Muscle of leg (tissue), 11 donors: Measurements from ENCODE around the gene TBC1D16. TPM values are rescaled to one million over a fixed set of nuclear protein-coding genes. Genes with fewer than 3 reads are reported as not detected.

Source experiments
- DNase-seq: peaks from one replicate; pipeline ENCODE4 v3.0.0; 2013
- H3K27ac ChIP-seq: one replicate; pipeline ENCODE4 v1.5.1; 2013; ENCODE audit warnings: mild to moderate bottlenecking, low read length, control low read depth
- H3K27me3 ChIP-seq: one replicate; pipeline ENCODE4 v1.6.1; 2013; ENCODE audit warnings: low read length; ENCODE audit not compliant: control insufficient read depth, insufficient read depth
- H3K36me3 ChIP-seq: one replicate; pipeline ENCODE4 v1.6.1; 2013; ENCODE audit warnings: low read length; ENCODE audit not compliant: control insufficient read depth, insufficient read depth
- H3K4me1 ChIP-seq: one replicate; pipeline ENCODE4 v1.6.1; 2013; ENCODE audit warnings: low read length; ENCODE audit not compliant: control insufficient read depth, insufficient read depth
- H3K4me3 ChIP-seq: one replicate; pipeline ENCODE4 v1.5.1; 2013; ENCODE audit warnings: low read length, control low read depth
- H3K9me3 ChIP-seq: replicated peaks from 2 replicates; pipeline ENCODE4 v1.6.1; 2013; ENCODE audit warnings: low read depth, low read length; ENCODE audit not compliant: control insufficient read depth
- WGBS: methylation state at CpG from one replicate; pipeline ENCODE4 v1.1.5; 2013; ENCODE audit warnings: missing lambda C conversion rate; ENCODE audit not compliant: insufficient coverage; 5-methylcytosine and 5-hydroxymethylcytosine counted together
- polyA plus RNA-seq, 8 donors: library from polyadenylated mRNA; unstranded; fragments of 120-200 nt; gene quantifications; one replicate each; pipeline versions ENCODE4 v1.2.1 to v1.2.3, GENCODE V29; 2013; ENCODE audit warnings: inconsistent platforms in 1 of 8, low replicate concordance in 1 of 8; ENCODE audit not compliant: insufficient read length in 8 of 8, insufficient read depth in 1 of 8
- total RNA-seq: library from RNA; stranded (reverse); fragments of 120-200 nt; gene quantifications from one replicate; pipeline ENCODE4 v1.2.4, GENCODE V29; 2013

Gene TBC1D16
- total and polyA plus RNA-seq, 9 donors = 22.6 to 43.8 (median 34.1) TPM

- Histone ChIP-seq H3K27me3 (no peaks in the 10 kb centered on the region), H3K27ac (peak overlapping the region; percentile 77), H3K36me3 (peaks cover 42% of the 10 kb centered on the region), H3K4me3 (no peak overlapping the region), H3K4me1 (peaks cover 25% of the 10 kb centered on the region), H3K9me3 (no peaks in the 10 kb centered on the region)
- DNase-seq = peak; percentile 77
- WGBS = 20% methylated on average over 24 of the region's 31 CpGs
These were observed 84.1 kb downstream of the TBC1D16 start for GRCh38 chr17:79951361-79952264.

GRCh38 chr17:79950751-79951150 is 84.9 kb downstream of the TBC1D16 start:
- H3K4me1 ChIP-seq = peaks cover 22% of the 10 kb centered on the region
- 72% methylated on average over 14 of the region's 17 CpGs for WGBS
- peak; percentile 13 for DNase-seq
- H3K36me3 ChIP-seq = peaks cover 47% of the 10 kb centered on the region
- H3K27me3 ChIP-seq = no peaks in the 10 kb centered on the region
- H3K4me3 ChIP-seq = no peak overlapping the region
- no peak overlapping the region for H3K27ac ChIP-seq
- no peaks in the 10 kb centered on the region for H3K9me3 ChIP-seq

DNA sequence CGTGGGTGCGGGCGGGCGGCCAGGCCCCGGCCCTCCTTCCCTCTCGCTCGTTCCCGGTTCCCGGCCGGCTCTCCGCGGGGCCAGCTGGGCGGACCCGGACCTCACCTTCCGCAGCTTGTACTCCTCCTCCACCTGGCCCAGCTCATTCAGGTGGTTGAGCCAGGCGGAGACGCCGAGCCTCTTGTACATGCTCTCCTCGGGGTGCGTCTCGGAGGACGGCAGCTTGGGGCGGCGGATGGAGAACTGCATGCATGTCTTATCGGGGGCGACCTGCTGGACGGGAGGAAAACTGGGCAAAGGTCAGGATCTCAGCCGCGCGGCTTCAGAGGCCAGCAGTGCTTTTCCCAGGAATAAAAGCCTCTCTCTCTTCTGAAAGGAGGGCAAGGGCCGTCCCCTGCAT is 85.4 kb downstream of the TBC1D16 start:
- Histone ChIP-seq H3K4me1 (peaks cover 22% of the 10 kb centered on the region), H3K27ac (no peak overlapping the region), H3K27me3 (no peaks in the 10 kb centered on the region), H3K9me3 (no peaks in the 10 kb centered on the region), H3K36me3 (peaks cover 48% of the 10 kb centered on the region), H3K4me3 (no peak overlapping the region)
- WGBS = 78% methylated on average over 26 of the region's 31 CpGs
- DNase-seq = peak; percentile 3

GRCh38 chr17:79949656-79950209 is 85.9 kb downstream of the TBC1D16 start:
- H3K36me3 ChIP-seq = peaks cover 54% of the 10 kb centered on the region
- H3K4me1 ChIP-seq = peaks cover 22% of the 10 kb centered on the region
- no peaks in the 10 kb centered on the region for H3K27me3 ChIP-seq
- H3K27ac ChIP-seq = no peak overlapping the region
- H3K9me3 ChIP-seq = no peaks in the 10 kb centered on the region
- 61% methylated on average over 21 of the region's 27 CpGs for WGBS
- H3K4me3 ChIP-seq = no peak overlapping the region
- DNase-seq = peak; percentile 5

DNA sequence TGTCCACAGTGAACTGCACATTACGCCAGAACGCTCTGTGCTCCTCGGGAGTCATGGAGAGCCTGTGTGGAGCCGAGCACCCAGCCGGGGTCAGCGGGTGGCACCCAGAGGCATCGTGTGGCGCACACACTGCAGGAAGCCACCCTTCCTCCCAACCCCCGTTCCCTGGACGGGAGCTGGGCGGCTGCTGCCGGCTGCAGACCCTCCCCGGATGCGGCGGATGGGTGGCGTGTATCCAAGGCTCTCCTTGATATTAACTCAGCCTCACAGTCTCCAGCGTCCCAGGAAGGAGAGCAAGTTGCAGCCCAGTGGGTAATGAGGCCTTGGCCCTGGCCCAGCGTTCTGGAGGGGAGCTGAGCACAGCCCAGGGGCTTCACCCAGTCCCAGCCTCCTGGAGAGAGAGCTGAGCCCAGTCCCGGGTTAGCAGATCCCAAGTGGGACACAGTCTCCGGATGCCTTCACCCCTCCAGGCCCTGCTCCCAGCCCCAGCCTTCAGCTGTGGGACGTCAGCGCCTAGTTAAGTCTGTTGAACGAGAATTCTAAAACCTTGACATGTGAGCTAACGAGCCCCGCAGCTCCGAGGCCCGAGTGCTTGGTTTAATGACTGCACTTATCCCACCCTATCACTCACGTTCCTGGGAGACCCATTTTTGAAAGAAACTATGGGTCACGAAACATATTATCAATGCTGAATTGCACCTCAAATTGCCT is 86.6 kb downstream of the TBC1D16 start:
- H3K27me3 ChIP-seq = no peaks in the 10 kb centered on the region
- H3K9me3 ChIP-seq = no peaks in the 10 kb centered on the region
- no peak overlapping the region for H3K27ac ChIP-seq
- peaks cover 60% of the 10 kb centered on the region for H3K36me3 ChIP-seq
- peaks cover 22% of the 10 kb centered on the region for H3K4me1 ChIP-seq
- DNase-seq = peak; percentile 12
- 85% methylated on average over 21 of the region's 29 CpGs for WGBS
- no peak overlapping the region for H3K4me3 ChIP-seq

DNA sequence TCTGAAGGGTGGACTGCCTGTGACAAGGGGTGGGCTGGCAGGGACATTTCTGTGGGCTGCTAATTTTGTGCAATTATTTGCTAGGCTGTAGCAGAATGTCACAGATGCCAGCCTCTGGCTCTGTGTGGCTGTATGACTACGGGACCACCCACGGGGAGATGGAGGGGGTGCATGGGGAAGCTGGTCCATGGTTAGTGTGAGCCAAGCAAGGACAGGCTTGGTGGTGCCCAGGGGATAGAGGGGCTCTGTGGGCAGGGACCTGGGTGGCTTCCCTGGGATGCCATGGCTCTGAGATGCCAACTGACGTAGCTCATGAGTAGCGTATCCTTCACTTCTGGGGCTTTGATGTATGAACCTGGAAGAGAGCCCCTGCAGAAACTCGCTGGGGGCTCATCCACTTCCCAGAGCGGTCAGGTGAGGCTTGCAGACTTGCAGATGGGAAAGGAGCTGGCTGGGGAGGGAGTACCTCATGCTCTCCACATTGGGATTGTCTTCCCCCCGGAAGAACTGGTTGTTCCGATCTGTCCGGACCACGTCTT is 87.2 kb downstream of the TBC1D16 start:
- DNase-seq = peak; percentile 1
- Histone ChIP-seq H3K27ac (no peak overlapping the region), H3K4me1 (peaks cover 22% of the 10 kb centered on the region), H3K4me3 (no peak overlapping the region), H3K9me3 (no peaks in the 10 kb centered on the region), H3K36me3 (peaks cover 67% of the 10 kb centered on the region), H3K27me3 (no peaks in the 10 kb centered on the region)
- WGBS = 89% methylated on average over 10 of the region's 10 CpGs

- Histone ChIP-seq H3K4me1 (peaks cover 23% of the 10 kb centered on the region), H3K27me3 (no peaks in the 10 kb centered on the region), H3K36me3 (peaks cover 76% of the 10 kb centered on the region), H3K4me3 (no peak overlapping the region), H3K9me3 (no peaks in the 10 kb centered on the region), H3K27ac (no peak overlapping the region)
- 94% methylated on average over 31 of the region's 31 CpGs for WGBS
- DNase-seq = peak; percentile 5
These were observed 88.2 kb downstream of the TBC1D16 start for GRCh38 chr17:79947351-79948031.

DNA sequence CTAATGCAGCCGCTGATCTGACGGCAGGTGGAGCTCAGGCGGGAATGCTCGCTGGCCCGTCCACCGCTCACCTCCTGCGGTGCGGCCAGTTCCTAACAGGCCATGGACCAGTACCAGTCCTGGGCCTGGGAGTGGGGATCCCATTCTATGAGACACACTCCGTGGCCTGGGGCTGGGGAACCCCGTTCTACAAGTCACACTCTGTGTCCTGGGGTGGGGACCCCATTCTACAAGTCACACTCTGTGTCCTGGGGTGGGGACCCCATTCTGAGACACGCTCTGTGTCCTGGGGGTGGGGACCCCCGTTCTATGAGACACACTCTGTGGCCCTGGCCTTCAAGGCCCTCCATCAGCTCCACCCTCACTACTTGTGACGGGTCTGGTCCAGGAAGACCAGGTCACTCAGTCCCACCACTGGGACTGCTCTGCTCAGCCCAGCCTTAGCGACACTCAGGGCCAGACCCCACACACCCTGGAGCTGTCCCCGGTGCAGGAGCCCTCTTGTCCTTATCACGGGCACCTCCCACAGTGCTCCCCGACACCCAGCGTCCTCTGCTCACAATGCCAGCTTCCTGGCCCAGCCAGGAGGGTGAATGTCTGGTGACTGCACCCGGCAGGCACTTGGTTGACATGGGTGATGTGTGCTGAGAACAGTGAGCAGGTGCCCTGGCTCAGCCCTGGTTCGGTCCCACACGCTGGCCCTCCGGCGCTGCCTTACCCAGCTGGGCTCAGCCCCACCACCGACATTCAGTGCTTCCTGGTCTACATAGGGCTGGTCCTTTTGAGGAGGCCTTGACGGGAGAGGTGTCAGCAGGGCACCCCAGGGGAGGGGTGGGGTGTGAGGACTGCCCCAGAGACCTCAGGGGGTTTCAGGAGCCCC is 89.1 kb downstream of the TBC1D16 start:
- H3K27me3 ChIP-seq = no peaks in the 10 kb centered on the region
- H3K27ac ChIP-seq = no peak overlapping the region
- WGBS = 89% methylated on average over 20 of the region's 25 CpGs
- DNase-seq = peak; percentile 2
- peaks cover 16% of the 10 kb centered on the region for H3K4me1 ChIP-seq
- H3K36me3 ChIP-seq = peaks cover 84% of the 10 kb centered on the region
- no peaks in the 10 kb centered on the region for H3K9me3 ChIP-seq
- H3K4me3 ChIP-seq = no peak overlapping the region

GRCh38 chr17:79945591-79946255 is 89.9 kb downstream of the TBC1D16 start:
- no peak overlapping the region for H3K4me3 ChIP-seq

More at GRCh38 chr17:79945591-79946255, 89.9 kb downstream of the TBC1D16 start:
- Histone ChIP-seq H3K27ac (no peak overlapping the region), H3K36me3 (peaks cover 91% of the 10 kb centered on the region), H3K27me3 (no peaks in the 10 kb centered on the region), H3K4me1 (peaks cover 7% of the 10 kb centered on the region), H3K9me3 (no peaks in the 10 kb centered on the region)
- peak; percentile 10 for DNase-seq
- 82% methylated on average over 25 of the region's 25 CpGs for WGBS
